Neural cell (in vitro differentiated cells): ENCODE data around the gene KCTD19.

ENCODE experiments used
- CTCF ChIP-seq: fragments of 450-650 bp; IDR thresholded peaks from 2 replicates; pipeline ENCODE4 v1.5.1; 2014; ENCODE audit warnings: antibody characterized with exemption, mild to moderate bottlenecking, moderate library complexity; ENCODE audit not compliant: poor library complexity, severe bottlenecking
- EP300 ChIP-seq: fragments of 450-650 bp; conservative IDR thresholded peaks from 2 replicates; pipeline ENCODE4 v1.6.1; 2014; ENCODE audit warnings: antibody characterized with exemption, mild to moderate bottlenecking, moderate library complexity; ENCODE audit not compliant: poor library complexity, severe bottlenecking
- EZH2 ChIP-seq: fragments of 200-600, 300-800 bp; shearing (Covaris generic), sonication (generic); IDR thresholded peaks from 2 replicates; pipeline ENCODE4 v1.6.1; 2014; ENCODE audit warnings: antibody characterized with exemption, low read length, borderline replicate concordance, mild to moderate bottlenecking; ENCODE audit not compliant: insufficient read depth, poor library complexity, severe bottlenecking
- MXI1 ChIP-seq: fragments of 450-650 bp; conservative IDR thresholded peaks from 2 replicates; pipeline ENCODE4 v1.6.1; 2014; ENCODE audit warnings: antibody characterized with exemption, mild to moderate bottlenecking; ENCODE audit not compliant: poor library complexity, severe bottlenecking
- POLR2AphosphoS5 ChIP-seq: IDR thresholded peaks from 2 replicates; pipeline ENCODE4 v1.6.1; 2012
- RAD21 ChIP-seq: fragments of 450-650 bp; conservative IDR thresholded peaks from 2 replicates; pipeline ENCODE4 v1.6.1; 2014; ENCODE audit warnings: antibody characterized with exemption, mild to moderate bottlenecking, moderate library complexity
- REST ChIP-seq: IDR thresholded peaks from 2 replicates; pipeline ENCODE4 v1.6.1; 2012; ENCODE audit warnings: borderline replicate concordance
- SMC3 ChIP-seq: fragments of 450-650 bp; conservative IDR thresholded peaks from 2 replicates; pipeline ENCODE4 v1.6.1; 2014; ENCODE audit warnings: antibody characterized with exemption, mild to moderate bottlenecking, moderate library complexity; ENCODE audit not compliant: poor library complexity
- TAF1 ChIP-seq: IDR thresholded peaks from 2 replicates; pipeline ENCODE4 v1.6.1; 2012; ENCODE audit warnings: low read depth

- no peak for TF ChIP-seq EP300
- TF ChIP-seq CTCF = no peak
- no peak for TF ChIP-seq POLR2AphosphoS5
- no peak for TF ChIP-seq EZH2
- no peak for TF ChIP-seq TAF1
- TF ChIP-seq SMC3 = no peak
- TF ChIP-seq REST = no peak
- TF ChIP-seq RAD21 = no peak
- TF ChIP-seq MXI1 = no peak
These were observed 14.7 kb upstream of the KCTD19 start for GRCh38 chr16:67341250-67341649.
